ENCODE data around the gene SCGB1A1. TPM values are rescaled to one million over a fixed set of nuclear protein-coding genes. Genes with fewer than 3 reads are reported as not detected.
"Not testable (repeated sequence)": the region's sequence is repeated elsewhere in the genome, so short reads cannot be mapped to it uniquely, and the experiment has no call there.

The SCGB1A1 gene
- total RNA-seq, 4 donors from 2014 or later: not detected

DNA sequence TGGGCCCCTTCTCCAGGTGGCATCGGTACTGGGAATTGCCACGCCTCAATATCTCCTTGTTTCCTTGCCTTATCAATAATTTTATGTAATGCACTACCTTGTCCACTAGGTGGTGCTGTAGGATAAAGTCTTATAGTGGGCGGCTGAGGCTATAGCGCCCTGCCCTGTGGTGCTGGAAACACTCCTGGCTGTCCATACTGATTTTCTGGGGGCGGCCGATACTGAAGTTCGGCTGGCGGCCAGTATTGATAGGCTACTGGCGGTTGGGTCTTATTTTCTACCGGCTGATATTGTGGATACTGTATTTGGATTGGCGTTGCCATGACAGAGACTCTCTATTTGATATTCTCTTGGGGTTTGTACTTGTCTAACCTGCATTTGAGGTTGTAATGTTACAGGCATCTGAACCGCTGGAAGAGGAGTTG, 38.0 kb upstream of the SCGB1A1 start:
- peak in 1 of 2 donors; percentile 89 for DNase-seq (ENCODE audit: low spot score in 2 of 2)
- intact Hi-C loops (cut with DNase I; ENCODE audit: low total_unique reads): loop anchor here (10.0 kb wide), 1 partner anchor 324 kb away; the partner anchor contains the start of genes BSCL2 and GNG3
- TF ChIP-seq CTCF (IDR thresholded peaks at IDR 0.05): peak in 1 of 3 donors; percentile 31
- 2% methylated on average over 12 of the region's 12 CpGs for WGBS, 2 donors
- H3K4me3 ChIP-seq (ENCODE audit: low read depth, poor library complexity, severe bottlenecking): not testable (repeated sequence)

DNA sequence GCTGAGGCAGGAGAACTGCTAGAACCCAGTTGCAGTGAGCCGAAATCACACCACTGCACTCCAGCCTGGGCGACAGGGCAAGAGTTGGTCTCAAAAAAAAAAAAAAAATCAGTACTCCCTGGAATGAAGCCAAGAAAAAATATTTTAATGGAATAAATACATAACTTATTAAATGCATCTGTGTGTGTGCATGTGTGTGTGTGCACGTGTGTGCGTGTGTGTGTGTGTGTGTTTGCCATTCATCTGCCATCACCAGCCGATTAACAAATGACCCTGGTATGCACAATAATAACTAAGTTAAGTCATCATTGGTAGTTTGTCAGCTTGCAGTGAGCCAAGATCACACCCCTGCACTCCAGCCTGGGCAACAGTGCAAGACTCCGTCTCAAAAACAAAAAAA, 35.0 kb upstream of the SCGB1A1 start:
- no peak overlapping the region for H3K4me3 ChIP-seq (ENCODE audit: low read depth, poor library complexity, severe bottlenecking)
- WGBS, 2 donors: 40 to 71% methylated on average over 6 of the region's 6 CpGs
- DNase-seq (ENCODE audit: low spot score in 2 of 2): no peak
- TF ChIP-seq POLR2A (IDR thresholded peaks at IDR 0.05) (no peak), CTCF (IDR thresholded peaks at IDR 0.05) (no peak)
- intact Hi-C loops (cut with DNase I; ENCODE audit: low total_unique reads): loop anchor here (10.0 kb wide), 1 partner anchor 321 kb away; the partner anchor contains the start of genes BSCL2 and GNG3

- H3K4me3 ChIP-seq (ENCODE audit: low read depth, poor library complexity, severe bottlenecking); DNase-seq (ENCODE audit: low spot score in 2 of 2): not testable (repeated sequence)
- intact Hi-C loops (cut with DNase I; ENCODE audit: low total_unique reads): loop anchor here (10.0 kb wide), 1 partner anchor 319 kb away; the partner anchor contains the start of genes BSCL2 and GNG3
- 91 to 94% methylated on average over 3 of the region's 3 CpGs for WGBS, 2 donors
Observed at GRCh38 chr11:62386083-62386482, 32.8 kb upstream of the SCGB1A1 start.

- no peak for TF ChIP-seq CTCF (IDR thresholded peaks at IDR 0.05)
- TF ChIP-seq POLR2A (IDR thresholded peaks at IDR 0.05): no peak
- WGBS, 2 donors: 88 to 92% methylated on average over 3 of the region's 3 CpGs
- no peak for DNase-seq (ENCODE audit: low spot score in 2 of 2)
- no peak overlapping the region for H3K4me3 ChIP-seq (ENCODE audit: low read depth, poor library complexity, severe bottlenecking)
- intact Hi-C loops (cut with DNase I; ENCODE audit: low total_unique reads): loop anchor here (10.0 kb wide), 1 partner anchor 317 kb away; the partner anchor contains the start of genes BSCL2 and GNG3
Observed at GRCh38 chr11:62387381-62387780, 31.5 kb upstream of the SCGB1A1 start.

DNA sequence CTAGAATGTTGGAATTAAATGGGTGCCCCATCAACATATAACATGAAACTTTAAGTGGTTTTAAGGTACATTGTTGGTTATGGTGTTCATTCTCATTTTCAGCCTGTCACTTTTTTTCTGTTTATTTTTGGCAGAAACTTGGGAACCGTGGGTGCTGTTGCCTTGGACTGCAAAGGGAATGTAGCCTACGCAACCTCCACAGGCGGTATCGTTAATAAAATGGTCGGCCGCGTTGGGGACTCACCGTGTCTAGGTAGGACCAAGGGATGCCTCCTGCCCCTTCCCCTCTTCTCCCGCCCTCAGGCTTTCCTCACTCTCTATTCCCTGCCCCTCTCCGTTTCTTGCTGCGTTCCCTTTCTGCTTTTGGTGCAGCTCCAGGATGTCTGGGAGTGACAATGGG, 29.8 kb upstream of the SCGB1A1 start:
- WGBS, 2 donors: 74 to 82% methylated on average over 11 of the region's 11 CpGs
- H3K4me3 ChIP-seq (ENCODE audit: low read depth, poor library complexity, severe bottlenecking): no peak overlapping the region
- TF ChIP-seq POLR2A (IDR thresholded peaks at IDR 0.05) (no peak), CTCF (IDR thresholded peaks at IDR 0.05) (no peak)
- no peak for DNase-seq (ENCODE audit: low spot score in 2 of 2)
- intact Hi-C loops (cut with DNase I; ENCODE audit: low total_unique reads): loop anchor here (10.0 kb wide), 1 partner anchor 316 kb away; the partner anchor contains the start of genes BSCL2 and GNG3

DNA sequence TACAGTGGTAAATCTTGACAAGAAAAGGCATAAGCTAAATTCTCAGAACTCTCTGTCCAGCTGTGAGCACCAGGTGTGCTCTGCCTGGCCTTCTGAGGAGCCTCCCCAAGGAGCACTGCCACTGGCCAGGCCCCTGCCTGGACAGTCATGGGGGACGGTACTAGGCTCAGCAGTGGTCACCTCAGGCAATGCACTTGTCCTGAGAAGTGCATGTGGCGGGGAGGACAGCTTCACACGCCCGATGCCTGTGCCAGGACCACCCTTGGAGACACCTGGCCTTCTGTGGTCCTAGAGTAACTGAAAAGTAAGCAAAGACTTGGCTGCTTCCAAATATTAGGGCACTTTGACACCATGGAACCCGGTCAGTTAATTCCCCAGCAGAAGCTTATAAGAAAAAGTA, 28.6 kb upstream of the SCGB1A1 start:
- 73 to 78% methylated on average over 5 of the region's 5 CpGs for WGBS, 2 donors
- intact Hi-C loops (cut with DNase I; ENCODE audit: low total_unique reads): no loop called here
- no peak overlapping the region for H3K4me3 ChIP-seq (ENCODE audit: low read depth, poor library complexity, severe bottlenecking)
- TF ChIP-seq POLR2A (IDR thresholded peaks at IDR 0.05) (no peak), CTCF (IDR thresholded peaks at IDR 0.05) (no peak)
- DNase-seq (ENCODE audit: low spot score in 2 of 2): no peak
